ENCODE results near the gene DNAJA4. TPM values are rescaled to one million over a fixed set of nuclear protein-coding genes. Genes with fewer than 3 reads are reported as not detected.

The DNAJA4 gene
- total and polyA plus RNA-seq, 7 donors, result 78.5 to 276 (median 188) TPM

GRCh38 chr15:78257681-78258080 lies 6.7 kb upstream of the DNAJA4 start:
- Histone ChIP-seq H3K4me1 (no peaks in the 10 kb centered on the region), H3K9me3 (no peaks in the 10 kb centered on the region), H3K36me3 (ENCODE audit: insufficient read depth in 1 of 2, low read depth in 1 of 2) (no peaks in the 10 kb centered on the region), H3K27ac (no peak overlapping the region), H3K4me3 (no peak overlapping the region), H3K27me3 (ENCODE audit: insufficient read depth in 3 of 3, low read length in 2 of 3) (no peaks in the 10 kb centered on the region)
- ATAC-seq, result no peak
- no peak for TF ChIP-seq CTCF (IDR thresholded peaks at IDR 0.05)
- intact Hi-C loops (cut with DNase I), result loop anchor here in 1 of 2 donors (5.0 kb wide), 1 partner anchor 1330 kb away; no protein-coding TSS in a partner anchor
- WGBS, 3 donors, result 84 to 88% (median 85%) methylated on average over 3 of the region's 3 CpGs
- no peak for DNase-seq

DNA sequence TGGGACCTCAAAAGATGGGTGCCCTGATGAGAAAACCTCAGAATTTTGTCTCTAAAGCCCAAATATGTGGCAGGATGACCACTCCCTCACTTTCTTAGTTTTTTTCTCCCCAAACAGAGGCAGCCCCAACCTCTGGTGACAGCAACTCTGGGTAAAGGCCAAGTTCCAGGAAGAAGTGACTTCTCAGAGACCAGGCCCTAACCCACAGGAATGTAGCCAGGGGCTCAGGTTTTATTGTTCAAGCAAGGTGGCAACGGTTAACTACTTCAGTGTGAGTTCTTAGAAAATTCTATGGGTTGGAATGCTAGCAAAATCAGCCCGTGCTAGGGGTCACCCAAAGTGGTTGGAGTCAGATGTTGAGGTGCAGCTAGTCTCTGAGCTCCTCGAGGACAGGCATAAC lies 5.1 kb upstream of the DNAJA4 start:
- 73 to 83% (median 75%) methylated on average over 3 of the region's 3 CpGs for whole genome bisulfite sequencing, 3 donors
- no peaks in the 10 kb centered on the region for H3K36me3 ChIP-seq (ENCODE audit: insufficient read depth in 1 of 2, low read depth in 1 of 2)
- DNase-seq (no peak), ATAC-seq (no peak)
- no peaks in the 10 kb centered on the region for H3K27me3 ChIP-seq (ENCODE audit: insufficient read depth in 3 of 3, low read length in 2 of 3)
- H3K9me3 ChIP-seq, result no peaks in the 10 kb centered on the region
- no peak overlapping the region for H3K27ac ChIP-seq
- intact Hi-C loops (cut with DNase I), result loop anchor here in 1 of 2 donors (5.0 kb wide), 1 partner anchor 1332 kb away; no protein-coding TSS in a partner anchor
- H3K4me3 ChIP-seq, result no peak overlapping the region
- no peak for TF ChIP-seq CTCF (IDR thresholded peaks at IDR 0.05)
- no peaks in the 10 kb centered on the region for H3K4me1 ChIP-seq

- 54 to 78% (median 68%) methylated on average over 2 of the region's 2 CpGs for WGBS, 3 donors
- ATAC-seq, result no peak
- no peak for TF ChIP-seq CTCF (IDR thresholded peaks at IDR 0.05)
- no peak for DNase-seq
- Histone ChIP-seq H3K27me3 (ENCODE audit: insufficient read depth in 3 of 3, low read length in 2 of 3) (no peaks in the 10 kb centered on the region), H3K36me3 (ENCODE audit: insufficient read depth in 1 of 2, low read depth in 1 of 2) (no peaks in the 10 kb centered on the region), H3K4me1 (peaks cover 7% of the 10 kb centered on the region), H3K4me3 (no peak overlapping the region), H3K27ac (no peak overlapping the region), H3K9me3 (no peaks in the 10 kb centered on the region)
- intact Hi-C loops (cut with DNase I), result loop anchor here in 1 of 2 donors (10.0 kb wide), 1 partner anchor 256 kb away; no protein-coding TSS in a partner anchor
These were observed 3.9 kb upstream of the DNAJA4 start for GRCh38 chr15:78260489-78260888.

DNA sequence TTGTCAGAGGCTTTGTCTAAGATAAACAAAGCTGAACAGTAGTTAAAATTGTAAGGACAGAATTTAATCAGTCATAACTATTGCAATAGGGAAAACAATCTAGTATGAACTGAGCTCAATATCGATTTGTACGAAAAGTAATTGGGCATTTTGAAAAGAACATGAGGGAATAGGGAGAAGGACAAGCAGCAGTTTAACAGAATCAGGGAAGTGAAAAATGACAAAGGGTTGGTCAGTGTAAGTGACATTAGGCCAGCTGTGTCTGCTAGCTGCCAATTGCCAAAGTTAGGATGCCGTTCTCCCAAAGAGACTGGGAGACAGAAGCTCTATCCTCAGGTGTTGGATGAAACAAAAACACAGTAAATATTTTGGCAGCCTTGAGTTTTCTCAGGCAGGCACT lies 3.3 kb upstream of the DNAJA4 start:
- Histone ChIP-seq H3K4me3 (no peak overlapping the region), H3K9me3 (no peaks in the 10 kb centered on the region), H3K27me3 (ENCODE audit: insufficient read depth in 3 of 3, low read length in 2 of 3) (no peaks in the 10 kb centered on the region), H3K27ac (no peak overlapping the region), H3K4me1 (peaks cover 10% of the 10 kb centered on the region), H3K36me3 (ENCODE audit: insufficient read depth in 1 of 2, low read depth in 1 of 2) (no peaks in the 10 kb centered on the region)
- TF ChIP-seq CTCF (IDR thresholded peaks at IDR 0.05), result no peak
- DNase-seq (no peak), ATAC-seq (no peak)
- 66 to 79% (median 75%) methylated on average over 3 of the region's 3 CpGs for WGBS, 3 donors
- intact Hi-C loops (cut with DNase I), result loop anchor here in 1 of 2 donors (10.0 kb wide), 1 partner anchor 256 kb away; no protein-coding TSS in a partner anchor

DNA sequence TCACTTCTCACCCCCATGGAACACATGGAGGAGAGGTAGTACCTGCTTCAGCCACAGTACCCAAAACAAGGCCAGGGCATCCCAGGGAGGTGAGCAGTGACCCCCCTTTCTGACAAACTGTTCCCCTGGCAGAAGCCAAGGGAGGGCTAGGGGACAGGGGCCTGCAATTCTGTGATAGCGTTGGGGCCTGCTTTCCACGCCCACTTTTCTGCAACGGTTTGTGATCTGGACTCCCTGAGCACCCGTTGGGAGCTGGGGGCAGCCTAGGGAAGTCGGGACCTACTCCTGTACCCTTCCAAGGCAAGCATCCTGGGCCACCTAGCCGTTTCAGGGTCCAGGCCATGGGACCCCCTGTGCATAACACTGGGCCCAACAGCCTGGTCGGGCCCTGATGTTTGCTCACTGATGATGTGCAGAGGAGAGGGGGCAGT lies 996 bp upstream of the DNAJA4 start:
- 91 to 95% (median 93%) methylated on average over 7 of the region's 7 CpGs for WGBS, 3 donors
- Histone ChIP-seq H3K4me3 (no peak overlapping the region), H3K27ac (peak overlapping the region; percentile 95), H3K36me3 (ENCODE audit: insufficient read depth in 1 of 2, low read depth in 1 of 2) (no peaks in the 10 kb centered on the region), H3K9me3 (no peaks in the 10 kb centered on the region), H3K4me1 (peaks cover 31% of the 10 kb centered on the region), H3K27me3 (ENCODE audit: insufficient read depth in 3 of 3, low read length in 2 of 3) (no peaks in the 10 kb centered on the region)
- intact Hi-C loops (cut with DNase I), result loop anchor here in 1 of 2 donors (10.0 kb wide), 1 partner anchor 259 kb away; no protein-coding TSS in a partner anchor
- DNase-seq, result no peak
- ATAC-seq, result no peak
- no peak for TF ChIP-seq CTCF (IDR thresholded peaks at IDR 0.05)

All from psoas muscle (tissue), 8 donors.